Stimulated activated CD8-positive, alpha-beta memory T cell treated with anti-CD3 and anti-CD28 coated beads, Interleukin-4, amount 100 ng/mL, for 1 hour (primary cell): Measurements from ENCODE around the gene PTPRCAP.

Experiments used
- DNase-seq, 2 donors: peaks; one replicate each; pipeline ENCODE4 v3.0.0-alpha.2; 2020; ENCODE audit warnings: low read depth in 2 of 2, low spot score in 1 of 2

The PTPRCAP gene

GRCh38 chr11:67441731-67442351, 4.4 kb upstream of the PTPRCAP start:
- DNase-seq, result no peak

DNA sequence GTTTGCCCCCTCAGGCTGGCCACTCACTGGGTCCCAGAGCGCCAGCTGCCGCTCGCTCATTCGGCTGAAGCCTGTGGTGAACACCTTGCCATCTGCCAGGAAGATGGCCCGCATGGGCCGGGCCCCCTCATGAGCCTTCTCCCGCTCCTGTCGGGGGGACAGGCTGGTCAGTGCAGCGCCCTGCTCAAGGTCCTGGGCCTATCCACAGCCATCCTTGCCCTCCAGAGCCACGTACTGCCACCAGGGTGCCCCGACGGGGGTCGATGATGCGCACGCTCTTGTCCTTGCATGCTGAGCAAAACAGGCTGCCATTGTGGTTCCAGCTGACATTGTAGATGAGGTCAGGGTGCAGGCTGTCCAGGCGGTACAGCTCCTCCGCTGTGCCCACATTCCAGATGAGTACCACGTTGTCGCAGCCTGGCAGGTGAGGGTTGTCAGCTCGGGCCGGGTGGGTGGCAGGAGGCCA, 3.6 kb upstream of the PTPRCAP start:
- no peak for DNase-seq

DNA sequence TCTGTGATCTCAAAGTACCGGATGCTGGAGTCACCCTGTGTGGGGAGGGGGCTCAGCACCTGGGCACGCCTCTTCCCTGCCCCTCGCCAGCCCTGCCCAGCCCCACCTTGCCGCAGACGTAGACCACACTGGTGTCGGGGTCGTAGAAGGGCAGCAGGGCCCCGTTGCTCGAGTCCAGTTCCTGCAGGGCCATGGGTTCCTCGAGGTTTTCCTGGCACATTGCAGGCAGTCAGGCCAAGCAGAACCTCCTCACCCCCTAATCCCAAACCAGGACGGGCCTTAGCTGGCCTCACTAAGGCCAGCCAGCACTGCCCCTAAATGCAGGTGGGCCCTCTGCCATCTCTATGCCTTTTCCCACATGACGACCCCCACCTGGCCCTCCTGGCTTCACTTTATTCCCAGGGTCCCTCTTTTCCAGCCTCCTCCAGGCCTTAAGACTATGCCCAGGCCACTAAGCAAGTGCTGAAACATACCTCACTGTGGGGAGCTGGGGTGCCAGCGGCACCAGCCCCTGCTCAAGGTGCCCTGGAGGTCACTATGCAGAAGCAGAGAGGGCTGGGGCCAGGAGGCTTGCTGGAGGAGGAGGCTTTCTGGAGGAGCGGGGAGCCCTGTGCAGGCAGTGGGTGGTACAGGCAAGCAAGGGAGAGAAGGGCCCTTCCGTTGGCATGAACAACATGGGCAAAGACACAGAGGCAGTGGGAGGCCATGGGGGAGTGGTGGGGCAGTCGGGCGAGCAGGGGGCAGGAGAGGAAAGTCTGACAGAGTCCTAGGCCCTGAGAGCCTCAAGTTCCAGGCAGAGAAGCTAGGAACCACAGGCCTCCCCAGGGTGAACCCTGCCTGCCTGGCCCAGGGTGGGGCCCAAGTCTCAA, 3.0 kb upstream of the PTPRCAP start:
- no peak for DNase-seq

DNA sequence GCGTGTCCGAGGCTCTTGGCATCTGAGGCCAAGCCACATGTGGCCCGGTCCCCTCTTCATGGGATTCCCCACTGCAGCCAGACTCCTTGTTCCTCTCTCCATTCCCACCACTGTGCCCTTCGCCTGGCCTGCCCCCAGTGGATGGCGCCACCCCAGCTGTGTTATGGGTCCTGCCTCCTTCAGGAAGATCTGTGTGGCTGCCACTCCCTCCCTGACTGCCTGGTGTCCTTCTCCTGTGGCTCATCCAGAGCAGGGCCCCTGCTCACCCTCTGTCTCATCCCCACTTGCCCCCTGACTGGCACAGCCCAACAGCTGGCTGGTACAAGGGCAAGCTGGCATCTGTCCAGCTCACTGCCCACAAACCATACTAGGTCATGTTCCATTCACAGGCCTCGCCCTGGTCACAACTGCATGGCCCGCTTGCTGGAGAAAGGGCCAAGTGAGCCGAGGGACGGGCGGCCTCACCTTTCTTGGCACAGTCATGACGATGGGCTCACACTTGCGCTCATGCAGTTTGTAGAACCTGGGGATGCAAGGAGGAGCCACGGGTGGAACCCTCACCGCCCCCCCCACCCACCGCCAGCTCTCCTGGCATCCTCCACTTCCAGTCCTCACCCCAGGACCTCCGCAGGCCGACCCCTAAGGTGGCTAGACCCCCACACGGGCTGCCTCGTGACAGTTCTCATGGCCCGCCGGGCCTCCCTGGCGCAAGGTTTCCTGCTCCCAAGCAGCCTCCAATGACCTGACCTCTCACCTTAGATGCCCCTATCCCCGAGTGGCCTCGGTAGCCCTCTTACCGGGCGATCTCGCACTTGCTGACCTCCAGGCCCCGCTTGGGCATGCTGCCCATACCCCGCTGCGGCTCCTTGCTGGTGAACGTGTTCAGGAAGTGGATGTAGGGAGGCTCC, 2.1 kb upstream of the PTPRCAP start:
- DNase-seq, result no peak

DNA sequence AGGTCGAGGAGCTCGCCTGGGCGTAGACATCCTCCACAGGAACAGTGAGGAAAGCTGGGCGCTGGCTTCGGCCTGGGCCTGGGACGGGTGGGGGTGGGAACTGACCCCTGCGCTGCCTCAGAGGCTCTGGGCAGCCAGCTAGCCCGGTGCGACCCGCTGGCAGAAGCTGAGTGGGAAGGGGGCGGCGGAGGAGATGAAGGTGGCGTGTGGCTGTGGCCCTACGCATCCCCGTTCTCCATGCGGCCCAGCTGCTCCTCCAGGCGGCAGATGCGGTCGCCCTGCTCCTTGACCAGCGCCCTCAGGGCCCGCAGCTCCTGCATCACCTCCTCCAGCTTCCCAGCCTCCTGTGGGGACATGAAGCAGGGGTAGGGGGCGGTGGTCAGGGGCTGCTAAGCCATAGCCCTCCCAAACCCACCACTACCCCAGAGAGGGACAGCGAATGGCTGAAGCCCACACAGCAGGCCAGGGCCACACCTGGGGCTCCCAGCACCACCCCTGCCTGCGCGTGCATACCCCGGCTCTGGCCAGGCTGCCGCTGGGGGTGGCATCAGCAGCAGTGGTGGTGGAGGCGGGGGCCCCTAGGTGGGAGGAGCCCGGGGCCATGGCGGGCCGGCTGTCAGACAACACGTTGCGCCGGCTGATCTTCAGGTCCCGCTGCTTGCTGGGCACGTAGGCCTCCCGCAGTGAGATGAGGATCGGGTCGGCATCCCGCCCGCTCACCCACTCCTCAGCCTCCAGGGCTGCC, 848 bp upstream of the PTPRCAP start:
- DNase-seq, result peak in 1 of 2 donors; percentile 50

DNA sequence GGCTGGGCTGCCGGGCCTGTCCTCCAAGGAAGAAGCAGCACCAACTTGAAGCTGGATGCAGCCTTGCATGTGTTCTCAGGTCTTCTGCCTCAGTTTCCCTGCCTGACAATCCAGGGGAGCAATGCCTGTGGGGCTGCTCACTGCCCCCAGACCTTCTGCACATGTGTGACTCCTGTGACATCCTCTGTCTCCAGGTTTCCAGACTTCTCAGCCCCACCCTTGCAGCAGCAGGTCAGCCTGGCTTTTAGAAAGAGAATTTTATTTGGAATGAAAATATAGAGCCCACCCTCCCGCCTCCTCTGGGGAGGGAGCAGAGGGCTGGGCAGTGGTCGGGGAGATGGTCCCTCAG, 301 bp upstream of the PTPRCAP start:
- DNase-seq, result no peak

DNA sequence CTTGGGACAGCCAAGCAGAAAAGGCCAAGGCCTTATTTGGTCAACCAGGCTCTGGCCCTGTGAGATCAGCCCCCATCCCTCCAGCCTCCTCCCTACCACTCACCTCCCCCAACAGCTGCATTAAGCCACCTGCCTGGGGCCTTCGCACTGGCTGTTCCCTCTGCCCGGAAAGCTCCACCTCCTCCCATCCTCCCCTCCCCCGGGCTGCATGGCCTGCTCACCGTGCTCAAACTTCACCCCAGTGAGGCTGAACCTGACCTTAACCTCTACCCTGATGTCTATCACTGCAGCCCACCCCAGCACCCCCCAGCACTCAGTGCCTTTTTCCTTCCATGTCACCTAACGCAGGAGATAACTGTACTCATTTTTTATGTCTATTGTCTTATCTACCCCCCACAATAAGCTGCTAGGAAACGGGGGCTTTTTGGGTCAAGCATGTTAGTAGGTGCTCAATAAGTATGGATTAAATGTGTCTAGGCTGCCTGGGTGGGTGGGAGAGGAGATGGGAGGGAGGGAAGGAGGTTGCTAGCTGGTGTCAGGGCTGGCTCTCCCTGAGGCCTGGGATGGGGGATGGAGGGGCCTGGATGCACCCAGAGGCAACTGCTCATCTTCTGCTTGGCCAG, 912 bp downstream of the PTPRCAP start:
- peak in 1 of 2 donors; percentile 35 for DNase-seq

DNA sequence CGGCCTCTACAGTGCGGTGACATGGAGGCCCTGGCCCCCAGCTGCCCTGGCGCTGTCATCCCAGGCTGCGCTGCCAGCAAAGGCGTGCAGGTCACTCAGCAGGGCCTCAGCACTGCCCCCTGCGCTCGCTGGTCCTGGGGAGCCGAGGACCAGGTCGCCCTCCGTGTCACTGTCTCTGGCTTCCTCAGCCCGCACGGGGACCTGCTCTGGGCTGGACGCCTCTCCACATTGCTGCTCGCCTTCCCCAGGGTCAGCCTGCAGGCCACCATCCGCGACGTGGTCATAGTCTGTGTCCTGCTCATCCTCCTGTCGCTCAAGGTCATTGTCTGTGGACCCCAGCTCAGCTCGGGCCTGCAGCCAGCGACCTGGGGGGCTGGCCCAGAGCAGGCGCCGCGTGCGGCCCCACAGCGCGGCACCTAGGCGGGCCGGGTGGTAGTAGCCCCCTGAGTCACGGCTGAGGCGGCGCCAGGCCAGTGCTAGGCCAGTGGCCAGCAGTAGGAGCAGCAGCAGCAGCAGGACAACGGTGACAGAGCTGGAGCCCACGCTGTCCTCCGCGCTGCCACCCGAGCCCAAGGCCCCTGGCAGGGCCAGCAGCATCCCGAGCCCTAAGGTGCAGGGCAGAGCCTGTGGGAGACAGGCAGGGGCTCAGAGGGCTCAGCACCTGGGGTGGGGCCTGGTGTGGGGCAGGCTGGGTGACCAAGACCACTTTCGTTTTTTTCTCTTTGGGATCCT, 1.6 kb downstream of the PTPRCAP start:
- DNase-seq, result no peak

- no peak for DNase-seq
Observed at GRCh38 chr11:67435031-67435726, 2.3 kb downstream of the PTPRCAP start.

- no peak for DNase-seq
Observed at GRCh38 chr11:67434395-67434881, 3.0 kb downstream of the PTPRCAP start.

DNA sequence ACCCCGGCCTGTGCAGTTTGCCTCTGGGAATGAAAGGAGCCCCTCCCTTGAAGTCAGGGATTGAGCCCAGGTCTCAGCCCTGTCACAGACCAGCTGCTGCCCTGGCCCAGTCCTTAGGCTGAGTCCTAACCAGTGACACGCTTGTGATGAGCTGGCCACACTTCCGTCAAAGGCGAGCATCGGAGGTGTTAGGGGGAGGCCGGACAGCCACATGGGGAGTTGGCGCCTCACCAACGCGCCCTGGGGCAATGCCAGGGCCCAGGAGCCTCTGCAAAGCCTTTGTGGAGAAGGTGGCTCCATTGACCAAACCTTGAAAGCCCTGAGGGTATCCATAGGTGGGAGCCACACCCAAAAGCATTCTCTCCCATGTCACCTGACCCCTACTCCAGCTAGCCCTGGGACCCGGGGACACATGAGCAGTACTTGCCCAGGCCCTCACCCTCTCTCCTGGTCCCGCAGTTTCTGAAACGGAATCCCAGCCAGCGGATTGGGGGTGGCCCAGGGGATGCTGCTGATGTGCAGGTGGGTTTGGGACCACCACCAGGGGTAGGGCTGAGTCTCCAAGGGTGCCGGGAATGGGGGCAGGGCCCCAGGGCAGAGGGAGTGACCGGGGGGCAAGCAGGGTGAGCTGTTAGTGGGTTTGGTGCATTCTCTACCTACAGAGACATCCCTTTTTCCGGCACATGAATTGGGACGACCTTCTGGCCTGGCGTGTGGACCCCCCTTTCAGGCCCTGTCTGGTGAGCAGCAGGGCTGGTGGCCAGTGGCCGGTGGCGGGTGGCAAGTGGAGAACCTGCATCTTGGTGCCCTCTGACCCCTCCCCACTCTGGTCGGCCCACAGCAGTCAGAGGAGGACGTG, 3.7 kb downstream of the PTPRCAP start:
- DNase-seq, result no peak

- no peak for DNase-seq
Observed at GRCh38 chr11:67432655-67433349, 4.7 kb downstream of the PTPRCAP start.

- DNase-seq, result no peak
Observed at GRCh38 chr11:67431346-67432249, 5.9 kb downstream of the PTPRCAP start.

GRCh38 chr11:67429722-67430121, 7.8 kb downstream of the PTPRCAP start:
- DNase-seq, result no peak

DNA sequence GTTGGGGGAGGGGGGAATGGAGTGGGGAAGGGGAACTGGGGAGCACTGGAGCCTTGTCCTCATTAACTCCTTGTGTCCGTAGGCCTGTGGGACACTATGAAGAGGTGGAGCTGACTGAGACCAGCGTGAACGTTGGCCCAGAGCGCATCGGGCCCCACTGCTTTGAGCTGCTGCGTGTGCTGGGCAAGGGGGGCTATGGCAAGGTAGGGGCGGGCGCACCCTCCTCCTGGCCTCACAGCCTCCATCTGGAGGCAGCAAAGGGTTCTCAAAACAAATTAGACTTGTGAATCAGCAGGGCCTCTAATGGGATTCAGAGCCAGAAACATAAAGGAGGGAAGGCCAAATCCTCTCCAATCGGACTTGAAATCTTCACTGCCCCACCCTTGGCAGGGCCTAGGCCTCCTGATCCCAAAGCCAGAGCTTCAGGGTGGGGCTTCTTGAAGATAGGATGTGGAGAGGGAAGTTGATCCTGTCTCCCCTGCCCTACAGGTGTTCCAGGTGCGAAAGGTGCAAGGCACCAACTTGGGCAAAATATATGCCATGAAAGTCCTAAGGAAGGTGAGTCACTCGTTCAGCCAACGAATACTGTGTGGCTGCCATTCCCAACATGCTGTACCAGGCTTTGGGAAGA, 8.3 kb downstream of the PTPRCAP start:
- DNase-seq, result no peak
